Naive thymus-derived CD4-positive, alpha-beta T cell (primary cell): ENCODE results near the gene ZNF609. TPM values are rescaled to one million over a fixed set of nuclear protein-coding genes. Genes with fewer than 3 reads are reported as not detected.

Experiments used
- polyA plus RNA-seq, 2 donors: library from polyadenylated mRNA; unstranded; fragments of 300-500 nt; fragmentation: Illumina TruSeq; gene quantifications; one replicate each; pipeline ENCODE4 v1.2.3, GENCODE V29; 2021
- total RNA-seq, 6 experiments: library from RNA in 5 of 6; stranded (reverse) in 5 of 6; gene quantifications; 1 replicate in 5 of 6; 2 replicates in 1 of 6; pipeline ENCODE4 v1.2.3 and lab custom pipeline; 2021 to 2026

ZNF609 gene
- total and polyA plus RNA-seq, 7 experiments from 2014 or later, result 10.1 to 89.1 (median 71.9) TPM

Other genes with a start within 250 kb of the ZNF609 start
- gene CSNK1G1, start 104.4 kb upstream of the ZNF609 start, total RNA-seq, result 10 to 100 TPM; 19.7 to 31.4 (median 26.5) TPM
- 10 to 100 TPM; 18.2 to 19.4 TPM for gene CSNK1G1, start 104.4 kb upstream of the ZNF609 start, polyA plus RNA-seq
- 10 to 100 TPM in 1 of 5 experiments, 1 to 10 TPM in 3, under 1 TPM in 1; 0.85 to 58.7 (median 1.2) TPM for gene PCLAF, start 79.1 kb upstream of the ZNF609 start, total RNA-seq
- not detected for gene PCLAF, start 79.1 kb upstream of the ZNF609 start, polyA plus RNA-seq
- gene TRIP4, start 72.7 kb upstream of the ZNF609 start, total RNA-seq, result 10 to 100 TPM; 16.5 to 29.3 (median 25.4) TPM
- 10 to 100 TPM; 31.4 to 31.5 TPM for gene TRIP4, start 72.7 kb upstream of the ZNF609 start, polyA plus RNA-seq